CD4-positive, alpha-beta T cell treated with Interleukin-6 for 4 hours (primary cell): ENCODE measurements around the gene PYDC2.
"Not testable (repeated sequence)": the region's sequence is repeated elsewhere in the genome, so short reads cannot be mapped to it uniquely, and the experiment has no call there.

Experiments used
- DNase-seq: peaks from one replicate; pipeline ENCODE4 v3.0.0-alpha.2; 2020; ENCODE audit warnings: mixed read lengths

PYDC2 gene

GRCh38 chr3:191470545-191470944, 9.6 kb downstream of the PYDC2 start:
- DNase-seq: no peak

DNA sequence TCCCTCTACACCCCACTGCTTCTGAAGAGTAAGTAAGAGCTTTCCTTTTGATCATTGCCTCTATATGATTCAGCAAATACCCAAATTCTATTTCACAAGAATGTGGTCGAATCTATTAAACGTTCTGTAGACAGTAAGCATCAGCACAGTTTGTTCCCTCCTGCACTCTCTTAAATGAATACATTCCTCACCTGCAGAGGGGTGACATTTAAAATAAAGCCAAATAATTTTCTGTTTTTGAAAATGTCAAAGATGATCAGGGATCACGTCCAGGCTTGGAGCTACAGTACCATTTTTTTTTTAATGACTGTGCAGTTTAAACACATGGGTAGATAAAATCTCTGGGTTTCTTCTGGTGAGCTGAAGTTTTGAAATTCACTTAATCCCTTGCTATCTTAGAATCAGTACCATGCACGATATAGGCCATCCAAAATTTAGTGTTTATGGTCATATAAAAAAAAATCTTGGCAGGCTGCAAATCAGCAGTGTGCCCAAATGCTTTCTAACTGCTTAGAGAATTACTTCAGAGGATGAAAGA, 12.8 kb downstream of the PYDC2 start:
- DNase-seq: no peak

GRCh38 chr3:191476066-191476772, 15.3 kb downstream of the PYDC2 start:
- DNase-seq: no peak

GRCh38 chr3:191483994-191484393, 23.0 kb downstream of the PYDC2 start:
- DNase-seq: not testable (repeated sequence)

- DNase-seq: no peak
Observed at GRCh38 chr3:191484461-191484860, 23.5 kb downstream of the PYDC2 start.

- DNase-seq: no peak
Observed at GRCh38 chr3:191492601-191493000, 31.6 kb downstream of the PYDC2 start.

DNA sequence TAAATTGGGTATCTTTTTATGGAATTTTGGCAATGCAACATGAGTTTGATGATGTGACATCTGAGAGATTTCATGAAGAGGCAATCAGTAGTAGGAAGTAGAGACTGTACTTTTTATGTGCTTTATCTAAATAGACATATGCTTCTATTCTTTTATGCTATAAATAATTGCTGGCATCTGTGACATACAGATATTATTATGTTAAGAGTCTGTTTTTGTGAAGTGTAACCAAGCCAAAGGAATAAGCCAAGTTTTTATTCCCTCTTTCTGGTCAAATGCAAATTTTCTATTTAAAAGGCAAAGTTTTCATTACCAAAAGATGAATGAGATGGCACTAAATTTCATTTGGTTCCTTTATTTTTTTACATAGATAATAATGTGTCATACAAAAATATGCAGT, 32.4 kb downstream of the PYDC2 start:
- DNase-seq: no peak

DNA sequence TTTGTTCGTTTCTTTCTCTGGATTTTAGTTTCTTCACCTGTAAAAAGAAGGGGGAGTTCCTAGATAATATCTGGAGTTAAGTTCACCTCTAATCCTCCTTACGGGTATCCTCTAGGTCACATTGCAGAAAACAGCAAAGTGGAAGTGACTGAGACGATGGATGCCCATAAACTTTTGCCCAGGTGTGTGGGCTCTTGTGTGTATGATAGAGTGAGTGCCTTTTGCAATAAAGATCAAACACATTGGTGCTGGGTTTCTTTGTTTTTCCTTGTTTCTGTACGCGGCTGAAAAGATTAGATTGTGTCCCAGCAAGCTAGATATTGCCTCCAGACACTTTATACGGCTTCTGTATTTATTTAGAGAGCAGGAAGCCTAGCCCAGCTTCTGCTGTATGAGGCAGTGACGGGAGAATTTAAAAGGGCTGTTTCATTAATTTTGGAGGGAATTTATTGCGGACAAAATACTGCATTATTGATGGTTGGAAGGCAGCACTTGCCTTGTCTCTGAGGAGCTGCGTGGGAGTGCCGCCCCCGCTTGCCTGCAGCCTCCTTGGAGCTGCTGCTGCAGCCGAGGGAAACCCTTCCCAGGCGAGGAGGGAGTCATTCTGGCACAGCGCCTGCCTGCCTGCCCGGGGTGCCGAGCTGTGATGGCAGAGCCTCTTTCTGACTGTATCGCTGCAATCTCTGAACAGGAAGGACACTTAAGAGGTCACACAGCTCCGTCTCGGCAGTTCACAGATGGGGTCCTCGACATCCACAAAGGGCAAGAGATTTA, 38.5 kb downstream of the PYDC2 start:
- DNase-seq: no peak

GRCh38 chr3:191500892-191501291, 39.9 kb downstream of the PYDC2 start:
- no peak for DNase-seq

DNA sequence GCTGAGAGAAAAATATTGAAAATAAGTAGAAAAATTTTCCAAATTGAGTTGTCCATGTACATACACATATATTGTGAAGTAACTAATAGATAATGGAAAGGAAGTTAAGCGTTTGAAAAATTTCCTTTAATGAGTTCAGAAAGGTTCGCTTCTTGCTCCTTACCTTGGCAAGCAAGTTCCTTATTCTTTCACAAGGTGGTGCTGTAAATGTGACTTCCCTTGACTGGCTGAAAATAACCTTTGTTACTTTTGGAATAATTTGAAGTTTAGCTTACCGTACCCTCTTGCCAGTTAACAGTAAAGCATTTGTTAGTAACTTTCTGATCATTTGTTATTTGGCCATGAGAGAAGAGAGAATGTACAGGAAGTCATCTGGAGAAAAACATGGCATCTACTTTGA, 41.6 kb downstream of the PYDC2 start:
- DNase-seq: no peak

GRCh38 chr3:191509078-191509477, 48.1 kb downstream of the PYDC2 start:
- DNase-seq: no peak
